SK-N-SH treated with all-trans-retinoic acid at 6 μM for 48 hours (cell line): ENCODE results near the gene FYN.

Experiments
- POU6F1 ChIP-seq: fragments of 250-450 bp; sonication (Bioruptor Pico); IDR thresholded peaks from 2 replicates; pipeline ENCODE4 v1.8.0; 2021; ENCODE audit warnings: low read depth, mild to moderate bottlenecking, moderate library complexity, borderline replicate concordance
- ZFP30 ChIP-seq: fragments of 450-650 bp; formaldehyde crosslinking; IDR thresholded peaks from 2 replicates; pipeline ENCODE4 v1.5.0; 2022; ENCODE audit warnings: mild to moderate bottlenecking, moderate library complexity

- no peak for TF ChIP-seq ZFP30
- no peak for TF ChIP-seq POU6F1 (CRISPR knock-in tag)
Observed at GRCh38 chr6:111776236-111777221, 96.7 kb downstream of the FYN start.
